8988T (cell line): ENCODE measurements around the gene CGNL1.

Experiments
- DNase-seq: peaks from one replicate; pipeline ENCODE4 v3.0.0; 2011

Gene CGNL1

GRCh38 chr15:57375827-57376695 lies at the start of gene CGNL1:
CGNL1 (plus strand) TSS chr15:57376505; CDS start chr15:57438000, 61,495 bp downstream.
- peak; percentile 58 for DNase-seq

GRCh38 chr15:57327985-57328471 lies 48.3 kb upstream of the CGNL1 start:
- DNase-seq, result no peak

GRCh38 chr15:57328479-57328878 lies 47.8 kb upstream of the CGNL1 start:
- DNase-seq, result no peak

GRCh38 chr15:57328897-57329296 lies 47.4 kb upstream of the CGNL1 start:
- DNase-seq, result no peak

GRCh38 chr15:57329582-57330367 lies 46.5 kb upstream of the CGNL1 start:
- DNase-seq, result no peak

GRCh38 chr15:57330619-57331340 lies 45.5 kb upstream of the CGNL1 start:
- DNase-seq, result no peak

GRCh38 chr15:57332326-57332725 lies 44.0 kb upstream of the CGNL1 start:
- no peak for DNase-seq

- DNase-seq, result no peak
Observed at GRCh38 chr15:57333487-57333886, 42.8 kb upstream of the CGNL1 start.

GRCh38 chr15:57334257-57334656 lies 42.0 kb upstream of the CGNL1 start:
- DNase-seq, result no peak

- DNase-seq, result no peak
Observed at GRCh38 chr15:57335293-57335715, 41.0 kb upstream of the CGNL1 start.

- no peak for DNase-seq
Observed at GRCh38 chr15:57335719-57336118, 40.6 kb upstream of the CGNL1 start.

GRCh38 chr15:57337868-57338411 lies 38.4 kb upstream of the CGNL1 start:
- DNase-seq, result no peak

- no peak for DNase-seq
Observed at GRCh38 chr15:57339321-57339720, 37.0 kb upstream of the CGNL1 start.

- no peak for DNase-seq
Observed at GRCh38 chr15:57340682-57341259, 35.5 kb upstream of the CGNL1 start.

GRCh38 chr15:57343048-57343447 lies 33.3 kb upstream of the CGNL1 start:
- no peak for DNase-seq

- DNase-seq, result no peak
Observed at GRCh38 chr15:57343498-57343897, 32.8 kb upstream of the CGNL1 start.

GRCh38 chr15:57344282-57344681 lies 32.0 kb upstream of the CGNL1 start:
- no peak for DNase-seq

- no peak for DNase-seq
Observed at GRCh38 chr15:57345584-57345983, 30.7 kb upstream of the CGNL1 start.

GRCh38 chr15:57348081-57348480 lies 28.2 kb upstream of the CGNL1 start:
- DNase-seq, result no peak

GRCh38 chr15:57352535-57353316 lies 23.6 kb upstream of the CGNL1 start:
- no peak for DNase-seq

GRCh38 chr15:57353317-57353804 lies 22.9 kb upstream of the CGNL1 start:
- no peak for DNase-seq
